ENCODE measurements around the gene HIRIP3. TPM values are rescaled to one million over a fixed set of nuclear protein-coding genes. Genes with fewer than 3 reads are reported as not detected.

Gene HIRIP3
- total RNA-seq, 1 experiment from 2014 or later: 18.4 TPM

DNA sequence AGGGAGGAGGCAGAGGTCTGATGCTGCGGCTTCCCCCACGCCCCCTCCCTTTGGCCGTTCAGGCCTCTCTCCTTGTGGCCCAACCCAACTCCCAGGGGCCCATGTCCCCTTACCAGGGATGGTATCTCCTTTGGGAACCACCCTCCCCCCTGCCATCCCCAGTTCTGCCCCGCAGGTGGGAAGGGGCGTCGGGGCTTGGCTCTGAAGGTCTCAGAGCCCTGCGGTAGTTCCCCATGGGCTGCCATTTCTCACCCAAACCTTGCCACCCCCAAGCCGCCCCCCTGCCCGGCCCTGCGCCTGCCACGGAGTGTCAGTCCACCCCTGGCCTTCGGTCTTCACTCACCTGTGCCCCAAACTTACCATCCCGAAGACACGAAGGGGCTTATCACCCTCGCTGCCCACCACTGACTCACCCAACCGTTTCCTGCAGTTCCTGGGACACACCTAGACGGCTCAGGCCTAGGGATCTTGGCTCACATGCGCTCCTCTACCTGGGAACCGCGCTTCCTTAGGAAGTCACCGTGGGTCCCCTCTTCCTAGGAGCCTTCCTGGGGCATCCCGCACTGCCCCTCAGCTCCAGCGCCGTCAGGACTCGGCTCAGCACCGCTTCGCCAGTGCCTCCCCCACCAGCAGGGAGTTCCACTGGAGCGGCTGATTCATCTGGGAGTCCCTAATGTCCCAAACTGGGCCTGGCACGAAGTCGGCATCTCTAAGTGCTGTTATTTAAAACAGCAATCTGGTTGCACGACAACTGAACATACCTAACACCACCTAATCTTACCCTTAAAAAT is 16.5 kb upstream of the HIRIP3 start:
- POLR2A ChIA-PET (ENCODE audit: unreplicated experiment): no interaction called here
- Histone ChIP-seq H3K36me3 (ENCODE audit: low read depth, low read length) (no peaks in the 10 kb centered on the region), H3K27ac (ENCODE audit: low read length) (no peak overlapping the region), H3K9me3 (ENCODE audit: low read length) (no peaks in the 10 kb centered on the region), H3K27me3 (ENCODE audit: low read length) (no peaks in the 10 kb centered on the region), H3K4me2 (ENCODE audit: low read length) (no peak overlapping the region), H3K79me2 (ENCODE audit: low read length) (no peaks in the 10 kb centered on the region), H2AFZ (ENCODE audit: low read length) (no peak overlapping the region), H3K4me3 (ENCODE audit: low read length) (no peak overlapping the region), H3F3A (ENCODE audit: low read length, unreplicated experiment) (no peaks in the 10 kb centered on the region), H3K9me2 (replicated peaks; ENCODE audit: low read length) (no peaks in the 10 kb centered on the region), H3K4me1 (ENCODE audit: insufficient read depth, low read length) (no peaks in the 10 kb centered on the region), H3K9ac (ENCODE audit: low read length) (no peak overlapping the region), H4K20me1 (ENCODE audit: low read length) (no peaks in the 10 kb centered on the region)
- intact Hi-C loops (cut with micrococcal nuclease): no loop called here
- ATAC-seq: no peak
- no peak for TF ChIP-seq EZH2 (IDR thresholded peaks at IDR 0.05; ENCODE audit: low read length, unreplicated experiment)
- TF ChIP-seq EZH2phosphoT487 (IDR thresholded peaks at IDR 0.05; ENCODE audit: borderline replicate concordance, low read length): no peak
- TF ChIP-seq, protein P1, sequence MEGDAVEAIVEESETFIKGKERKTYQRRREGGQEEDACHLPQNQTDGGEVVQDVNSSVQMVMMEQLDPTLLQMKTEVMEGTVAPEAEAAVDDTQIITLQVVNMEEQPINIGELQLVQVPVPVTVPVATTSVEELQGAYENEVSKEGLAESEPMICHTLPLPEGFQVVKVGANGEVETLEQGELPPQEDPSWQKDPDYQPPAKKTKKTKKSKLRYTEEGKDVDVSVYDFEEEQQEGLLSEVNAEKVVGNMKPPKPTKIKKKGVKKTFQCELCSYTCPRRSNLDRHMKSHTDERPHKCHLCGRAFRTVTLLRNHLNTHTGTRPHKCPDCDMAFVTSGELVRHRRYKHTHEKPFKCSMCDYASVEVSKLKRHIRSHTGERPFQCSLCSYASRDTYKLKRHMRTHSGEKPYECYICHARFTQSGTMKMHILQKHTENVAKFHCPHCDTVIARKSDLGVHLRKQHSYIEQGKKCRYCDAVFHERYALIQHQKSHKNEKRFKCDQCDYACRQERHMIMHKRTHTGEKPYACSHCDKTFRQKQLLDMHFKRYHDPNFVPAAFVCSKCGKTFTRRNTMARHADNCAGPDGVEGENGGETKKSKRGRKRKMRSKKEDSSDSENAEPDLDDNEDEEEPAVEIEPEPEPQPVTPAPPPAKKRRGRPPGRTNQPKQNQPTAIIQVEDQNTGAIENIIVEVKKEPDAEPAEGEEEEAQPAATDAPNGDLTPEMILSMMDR (conservative IDR thresholded peaks at IDR 0.05; ENCODE audit: low read depth, low read length): no peak
- CTCF ChIA-PET: no interaction called here
- no peak for DNase-seq
- BruUV-seq (replicated peaks): no TSS peak

DNA sequence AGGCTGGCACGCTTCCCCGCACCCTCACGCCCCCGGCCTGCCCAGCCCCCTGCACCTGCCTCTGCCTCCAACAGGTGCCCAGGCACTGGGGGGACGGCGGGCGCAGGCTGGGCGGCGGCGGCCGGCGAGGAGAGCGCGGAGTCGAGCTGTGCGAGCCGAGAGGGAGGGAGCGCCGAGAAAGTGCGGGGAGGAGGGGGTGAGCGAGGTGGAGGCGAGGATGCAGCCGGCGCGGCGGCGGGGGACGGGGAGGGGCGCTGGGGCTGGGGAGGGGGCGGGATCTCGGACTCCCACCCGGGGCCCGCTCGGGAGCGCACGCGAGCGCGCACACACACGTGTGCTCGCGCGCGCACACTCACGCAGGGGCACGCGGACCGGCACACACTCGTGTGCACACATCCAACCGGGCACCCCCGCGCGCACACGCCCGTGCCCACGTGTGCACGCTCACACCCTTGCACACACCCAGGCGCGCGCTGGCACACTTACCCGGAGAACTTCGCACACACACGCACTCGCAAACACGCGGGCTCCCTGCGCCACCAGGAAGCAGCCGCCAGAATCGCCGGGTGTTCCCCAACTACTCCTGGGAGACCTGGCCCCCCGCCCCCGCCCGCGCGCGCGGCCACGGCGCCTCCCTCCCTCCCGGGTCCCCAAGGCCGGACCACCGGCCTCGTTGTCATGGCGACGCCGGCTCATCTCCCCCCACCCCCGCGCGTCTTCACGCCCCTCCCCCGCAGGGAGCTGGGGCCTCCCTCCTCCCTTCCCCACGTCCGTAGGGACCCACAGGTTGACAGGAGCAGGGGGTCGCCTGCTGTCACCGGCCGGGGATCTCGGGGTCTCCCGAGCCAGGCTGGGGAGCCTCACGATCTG is 15.7 kb upstream of the HIRIP3 start, which contains the start of gene DOC2A:
Gene DOC2A, minus strand, starts transcription at position 184 of the 870 bp plus-strand sequence. CDS start 805 bp downstream, outside the sequence.
- ChIA-PET POLR2A (ENCODE audit: unreplicated experiment) (no interaction called here), CTCF (no interaction called here)
- intact Hi-C loops (cut with micrococcal nuclease): no loop called here
- Histone ChIP-seq H4K20me1 (ENCODE audit: low read length) (no peaks in the 10 kb centered on the region), H3K27me3 (ENCODE audit: low read length) (no peaks in the 10 kb centered on the region), H3K27ac (ENCODE audit: low read length) (no peak within 1 kb of the TSS), H3K79me2 (ENCODE audit: low read length) (no peaks in the 10 kb centered on the region), H3K9me2 (replicated peaks; ENCODE audit: low read length) (no peaks in the 10 kb centered on the region), H3K4me3 (ENCODE audit: low read length) (peak within 1 kb of the TSS; percentile 59), H3F3A (ENCODE audit: low read length, unreplicated experiment) (no peaks in the 10 kb centered on the region), H3K9ac (ENCODE audit: low read length) (no peak within 1 kb of the TSS), H3K36me3 (ENCODE audit: low read depth, low read length) (no peaks in the 10 kb centered on the region), H3K4me2 (ENCODE audit: low read length) (peak within 1 kb of the TSS; percentile 78), H3K4me1 (ENCODE audit: insufficient read depth, low read length) (no peaks in the 10 kb centered on the region), H3K9me3 (ENCODE audit: low read length) (no peaks in the 10 kb centered on the region), H2AFZ (ENCODE audit: low read length) (peak within 1 kb of the TSS; percentile 57)
- BruUV-seq (replicated peaks): no TSS peak
- DNase-seq (no peak), ATAC-seq (peak; percentile 65)
- TF ChIP-seq EZH2 (IDR thresholded peaks at IDR 0.05; ENCODE audit: low read length, unreplicated experiment) (no peak), EZH2phosphoT487 (IDR thresholded peaks at IDR 0.05; ENCODE audit: borderline replicate concordance, low read length) (no peak)
- TF ChIP-seq, protein P1 (conservative IDR thresholded peaks at IDR 0.05; ENCODE audit: low read depth, low read length): no peak
